ENCODE results near the gene CBX2.

DNA sequence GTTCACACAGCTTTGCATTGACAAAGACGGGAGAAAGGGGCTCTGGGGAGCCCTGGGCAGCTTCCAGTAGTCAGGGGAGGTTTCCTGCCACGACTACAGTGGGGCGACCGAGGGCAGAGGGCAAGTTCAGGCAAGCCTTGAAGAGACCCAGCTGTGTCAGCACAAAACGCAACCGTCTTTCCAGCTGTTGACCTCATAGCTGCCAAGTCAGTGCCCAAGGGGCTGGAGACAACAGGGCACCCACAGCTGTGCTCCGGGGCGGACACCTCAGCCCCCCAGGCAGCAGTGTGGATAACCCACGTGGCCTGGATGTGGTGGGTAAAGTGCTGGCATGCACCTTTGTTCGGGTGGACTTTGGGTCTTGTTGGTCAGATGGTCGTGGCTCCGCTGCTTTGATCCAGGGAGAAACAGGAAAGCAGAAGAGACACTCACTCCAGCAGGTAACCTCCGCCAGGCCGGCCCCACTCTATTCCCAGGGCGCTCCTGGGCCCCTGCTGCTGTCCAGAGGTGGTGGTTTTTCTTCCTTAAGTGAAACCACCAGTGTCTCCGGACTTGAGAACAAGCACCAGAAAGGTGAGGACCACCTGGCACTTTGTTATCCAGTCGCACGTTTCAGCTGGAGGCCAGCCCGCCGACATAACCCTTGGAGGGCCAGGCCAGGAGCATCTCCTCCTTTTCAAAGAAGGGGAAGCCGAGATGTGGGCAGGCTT lies 17.6 kb upstream of the CBX2 start:
- TF ChIP-seq, protein P1, sequence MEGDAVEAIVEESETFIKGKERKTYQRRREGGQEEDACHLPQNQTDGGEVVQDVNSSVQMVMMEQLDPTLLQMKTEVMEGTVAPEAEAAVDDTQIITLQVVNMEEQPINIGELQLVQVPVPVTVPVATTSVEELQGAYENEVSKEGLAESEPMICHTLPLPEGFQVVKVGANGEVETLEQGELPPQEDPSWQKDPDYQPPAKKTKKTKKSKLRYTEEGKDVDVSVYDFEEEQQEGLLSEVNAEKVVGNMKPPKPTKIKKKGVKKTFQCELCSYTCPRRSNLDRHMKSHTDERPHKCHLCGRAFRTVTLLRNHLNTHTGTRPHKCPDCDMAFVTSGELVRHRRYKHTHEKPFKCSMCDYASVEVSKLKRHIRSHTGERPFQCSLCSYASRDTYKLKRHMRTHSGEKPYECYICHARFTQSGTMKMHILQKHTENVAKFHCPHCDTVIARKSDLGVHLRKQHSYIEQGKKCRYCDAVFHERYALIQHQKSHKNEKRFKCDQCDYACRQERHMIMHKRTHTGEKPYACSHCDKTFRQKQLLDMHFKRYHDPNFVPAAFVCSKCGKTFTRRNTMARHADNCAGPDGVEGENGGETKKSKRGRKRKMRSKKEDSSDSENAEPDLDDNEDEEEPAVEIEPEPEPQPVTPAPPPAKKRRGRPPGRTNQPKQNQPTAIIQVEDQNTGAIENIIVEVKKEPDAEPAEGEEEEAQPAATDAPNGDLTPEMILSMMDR (IDR thresholded peaks at IDR 0.05; ENCODE audit: low read depth, low read length, poor library complexity, severe bottlenecking): no peak
- no peak for TF ChIP-seq EZH2phosphoT487 (IDR thresholded peaks at IDR 0.05; ENCODE audit: borderline replicate concordance, low read length)

All from DOHH2 (cell line).